ENCODE results near the gene ANKS3.
A peak's percentile ranks its signal among the peaks of the same experiment; 100 is the strongest.

ANKS3 gene

GRCh38 chr16:4696172-4696904 lies 37.7 kb downstream of the ANKS3 start:
- peaks cover 68% of the 10 kb centered on the region for H3K36me3 ChIP-seq
- no peaks in the 10 kb centered on the region for H3K27me3 ChIP-seq (ENCODE audit: insufficient read depth, low read depth, severe bottlenecking)
- H3K27ac ChIP-seq: no peak overlapping the region
- no peak for TF ChIP-seq CTCF (IDR thresholded peaks at IDR 0.05; ENCODE audit: low read depth, low read length)
- H3K9me3 ChIP-seq (ENCODE audit: severe bottlenecking): no peaks in the 10 kb centered on the region
- no peak for DNase-seq
- H3K4me3 ChIP-seq (ENCODE audit: low read depth, low read length): no peak overlapping the region

- Histone ChIP-seq H3K9me3 (ENCODE audit: severe bottlenecking) (no peaks in the 10 kb centered on the region), H3K4me3 (ENCODE audit: low read depth, low read length) (no peak overlapping the region), H3K27ac (no peak overlapping the region), H3K27me3 (ENCODE audit: insufficient read depth, low read depth, severe bottlenecking) (no peaks in the 10 kb centered on the region), H3K36me3 (peaks cover 61% of the 10 kb centered on the region)
- no peak for DNase-seq
- no peak for TF ChIP-seq CTCF (IDR thresholded peaks at IDR 0.05; ENCODE audit: low read depth, low read length)
These were observed 38.4 kb downstream of the ANKS3 start for GRCh38 chr16:4695473-4696171.

GRCh38 chr16:4694642-4695451 lies 39.2 kb downstream of the ANKS3 start:
- H3K27ac ChIP-seq: no peak overlapping the region

GRCh38 chr16:4693956-4694641 lies 40.0 kb downstream of the ANKS3 start:
- no peak for TF ChIP-seq CTCF (IDR thresholded peaks at IDR 0.05; ENCODE audit: low read depth, low read length)
- Histone ChIP-seq H3K4me3 (ENCODE audit: low read depth, low read length) (peak overlapping the region; percentile 82), H3K36me3 (peaks cover 48% of the 10 kb centered on the region), H3K27me3 (ENCODE audit: insufficient read depth, low read depth, severe bottlenecking) (no peaks in the 10 kb centered on the region), H3K9me3 (ENCODE audit: severe bottlenecking) (no peaks in the 10 kb centered on the region), H3K27ac (peak overlapping the region; percentile 86)
- DNase-seq: peak; percentile 39

More at GRCh38 chr16:4694642-4695451, 39.2 kb downstream of the ANKS3 start:
- peak; percentile 16; the same call in 1 of the 2 replicates for TF ChIP-seq CTCF (IDR thresholded peaks at IDR 0.05; ENCODE audit: low read depth, low read length)
- Histone ChIP-seq H3K27me3 (ENCODE audit: insufficient read depth, low read depth, severe bottlenecking) (no peaks in the 10 kb centered on the region), H3K4me3 (ENCODE audit: low read depth, low read length) (peak overlapping the region; percentile 82), H3K9me3 (ENCODE audit: severe bottlenecking) (no peaks in the 10 kb centered on the region), H3K36me3 (peaks cover 53% of the 10 kb centered on the region)
- DNase-seq: no peak

- Histone ChIP-seq H3K27me3 (ENCODE audit: insufficient read depth, low read depth, severe bottlenecking) (no peaks in the 10 kb centered on the region), H3K27ac (peak within 1 kb of the TSS; percentile 86), H3K36me3 (peaks cover 42% of the 10 kb centered on the region), H3K9me3 (ENCODE audit: severe bottlenecking) (no peaks in the 10 kb centered on the region), H3K4me3 (ENCODE audit: low read depth, low read length) (peak within 1 kb of the TSS; percentile 82)
- DNase-seq: peak; percentile 96
- no peak for TF ChIP-seq CTCF (IDR thresholded peaks at IDR 0.05; ENCODE audit: low read depth, low read length)
These were observed 40.6 kb downstream of the ANKS3 start, which contains the start of gene NUDT16L1 for GRCh38 chr16:4693296-4693955. Gene NUDT16L1, plus strand, starts transcription at chr16:4693562. Its CDS starts 165 bp downstream, at chr16:4693727.

Measured in WERI-Rb-1 (cell line).